Endothelial cell of umbilical vein (primary cell): Measurements from ENCODE around the gene C15orf40. TPM values are rescaled to one million over a fixed set of nuclear protein-coding genes. Genes with fewer than 3 reads are reported as not detected.

Source experiments
- BruUV-seq: library from RNA; stranded (reverse); fragments of 400-500 nt; replicated peaks from 2 replicates; lab custom pipeline; 2021; lab: Mats Ljungman, UMichigan
- CTCF ChIA-PET: fragments of 300-600, 350-600 bp; sonication (Branson Sonifier 250); formaldehyde crosslinking; loops from one replicate; lab custom pipeline; 2021; ENCODE audit warnings: antibody characterized with exemption, inconsistent platforms; lab: Charles Lee
- POLR2A ChIA-PET: fragments of 300-600, 350-600 bp; sonication (Branson Sonifier 250); formaldehyde crosslinking; loops from one replicate; lab custom pipeline; 2021; ENCODE audit warnings: antibody characterized with exemption, inconsistent platforms; lab: Charles Lee
- DNase-seq: peaks from one replicate; pipeline ENCODE4 v3.0.0-alpha.2; 2011; ENCODE audit warnings: low read depth, low spot score
- FAIRE-seq: peaks from 2 replicates; lab custom pipeline; 2011; peaks lifted over from hg19 to GRCh38; lab: Jason Lieb, UNC
- H2AFZ ChIP-seq: 2 replicates; pipeline ENCODE4 v1.6.0; 2012; ENCODE audit warnings: low read depth, low read length, control low read depth, inconsistent platforms
- H3K27ac ChIP-seq: 2 replicates; pipeline ENCODE4 v1.5.1; 2011; ENCODE audit warnings: low read depth, mild to moderate bottlenecking, control low read depth, low read length, moderate library complexity; ENCODE audit not compliant: insufficient read depth
- H3K27me3 ChIP-seq, 2 experiments: 2 replicates each; pipeline versions ENCODE4 v1.6.0 to v1.6.1; 2011; ENCODE audit warnings: low read length in 2 of 2, mixed read lengths in 1 of 2; ENCODE audit not compliant: control insufficient read depth in 2 of 2, insufficient read depth in 2 of 2
- H3K36me3 ChIP-seq, 2 experiments: 2 replicates in 1 of 2; 3 replicates in 1 of 2; pipeline ENCODE4 v1.5.1; 2011; ENCODE audit warnings: low read length in 2 of 2, mild to moderate bottlenecking in 1 of 2, moderate library complexity in 1 of 2; ENCODE audit not compliant: control insufficient read depth in 2 of 2, insufficient read depth in 2 of 2; ENCODE audit errors: extremely low read depth in 1 of 2
- H3K4me1 ChIP-seq: 3 replicates; pipeline ENCODE4 v1.5.1; 2011; ENCODE audit warnings: mild to moderate bottlenecking, low read length; ENCODE audit not compliant: control insufficient read depth, insufficient read depth; ENCODE audit errors: extremely low read depth
- H3K4me2 ChIP-seq: 2 replicates; pipeline ENCODE4 v1.6.1; 2011; ENCODE audit warnings: low read length, control low read depth, mixed read lengths; ENCODE audit not compliant: insufficient read depth
- H3K4me3 ChIP-seq, 3 experiments: fragments of 200-600 bp in 1 of 3; sonication (generic), shearing (Covaris generic) in 1 of 3; replicated peaks in 1 of 3; 2 replicates each; pipeline ENCODE4 v1.5.1; 2011 to 2016; ENCODE audit warnings: control low read depth in 3 of 3, low read length in 3 of 3, mild to moderate bottlenecking in 2 of 3, inconsistent platforms in 1 of 3, low read depth in 1 of 3, moderate library complexity in 1 of 3; ENCODE audit not compliant: insufficient read depth in 1 of 3
- H3K79me2 ChIP-seq: 2 replicates; pipeline ENCODE4 v1.6.0; 2012; ENCODE audit warnings: low read length, inconsistent platforms; ENCODE audit not compliant: control insufficient read depth, insufficient read depth
- H3K9ac ChIP-seq: replicated peaks from 2 replicates; pipeline ENCODE3; 2011; ENCODE audit warnings: low read length, control low read depth; ENCODE audit not compliant: insufficient read depth; ENCODE audit errors: extremely low read depth
- H3K9me1 ChIP-seq: replicated peaks from 3 replicates; pipeline ENCODE4 v1.6.0; 2011; ENCODE audit warnings: mild to moderate bottlenecking, low read length; ENCODE audit not compliant: control insufficient read depth, insufficient read depth; ENCODE audit errors: extremely low read depth
- H3K9me3 ChIP-seq: replicated peaks from 2 replicates; pipeline ENCODE4 v1.5.1; 2012; ENCODE audit warnings: low read length, inconsistent platforms; ENCODE audit not compliant: control insufficient read depth, insufficient read depth
- H4K20me1 ChIP-seq: replicated peaks from 2 replicates; pipeline ENCODE3; 2011; ENCODE audit warnings: mild to moderate bottlenecking, low read length; ENCODE audit not compliant: control insufficient read depth, insufficient read depth; ENCODE audit errors: extremely low read depth
- FOS ChIP-seq: IDR thresholded peaks from 2 replicates; pipeline ENCODE4 v1.6.1; 2011; ENCODE audit warnings: mild to moderate bottlenecking, low read length, moderate library complexity, borderline replicate concordance; ENCODE audit not compliant: insufficient read depth
- GATA2 ChIP-seq: IDR thresholded peaks from 2 replicates; pipeline ENCODE4 v1.7.0; 2011; ENCODE audit warnings: low read depth, mild to moderate bottlenecking, moderate library complexity, mixed read lengths, low read length; ENCODE audit not compliant: insufficient read length, insufficient read depth
- JUN ChIP-seq: IDR thresholded peaks from 2 replicates; pipeline ENCODE4 v1.6.1; 2011; ENCODE audit warnings: borderline replicate concordance, low read depth; ENCODE audit not compliant: insufficient read length, insufficient read depth
- MYC ChIP-seq: IDR thresholded peaks from one replicate; pipeline ENCODE4 v1.6.1; 2011; ENCODE audit warnings: mild to moderate bottlenecking, low read depth, low read length
- POLR2AphosphoS5 ChIP-seq: IDR thresholded peaks from 2 replicates; pipeline ENCODE4 v1.6.1; 2012; ENCODE audit warnings: low read depth, mild to moderate bottlenecking, control low read depth, low read length, moderate library complexity; ENCODE audit not compliant: insufficient read depth
- dilution Hi-C: fragments of 300-500 bp; cut with MboI; formaldehyde crosslinking; loops from one replicate; pipeline ENCODE4 v1.15.0; 2019; ENCODE audit warnings: low sequenced_read_pairs; ENCODE audit not compliant: extremely low pct_ligation_motif_present
- intact Hi-C: fragments of 100-400 bp; cut with micrococcal nuclease; formaldehyde crosslinking; loops from one replicate; pipeline ENCODE4 v1.10.0; 2022
- polyA plus RNA-seq, 4 experiments: library from polyadenylated mRNA; depleted of rRNA in 3 of 4; stranded (reverse) in 3 of 4; unstranded in 1 of 4; fragments of >200 nt; gene quantifications; 2 replicates each; pipeline versions ENCODE4 v1.2.1 to v1.2.3, GENCODE V29; 2011 to 2012; ENCODE audit warnings: missing spikeins in 1 of 4
- total RNA-seq: library from RNA; stranded (reverse); gene quantifications from 2 replicates; pipeline ENCODE4 v1.2.3, GENCODE V29; 2021
- TF ChIP-seq, protein P1 (sequence below): IDR thresholded peaks from 2 replicates; pipeline ENCODE4 v1.6.1; 2011; ENCODE audit not compliant: insufficient read depth, insufficient read length
- TF ChIP-seq, protein P2 (sequence below), 2 donors: IDR thresholded peaks; 1 replicate in 1 of 2; 2 replicates in 1 of 2; pipeline ENCODE4 v1.5.1; 2011; ENCODE audit warnings: low read length in 2 of 2, mild to moderate bottlenecking in 2 of 2, moderate library complexity in 2 of 2, control low read depth in 1 of 2, inconsistent platforms in 1 of 2, low read depth in 1 of 2; ENCODE audit not compliant: insufficient read depth in 1 of 2; ENCODE audit errors: extremely low read depth in 1 of 2

Gene C15orf40
- total and polyA plus RNA-seq, 2 donors (not counting 3 experiments of a cell fraction or from before 2014, with no cell fraction given), result 15.4 to 27.9 TPM

DNA sequence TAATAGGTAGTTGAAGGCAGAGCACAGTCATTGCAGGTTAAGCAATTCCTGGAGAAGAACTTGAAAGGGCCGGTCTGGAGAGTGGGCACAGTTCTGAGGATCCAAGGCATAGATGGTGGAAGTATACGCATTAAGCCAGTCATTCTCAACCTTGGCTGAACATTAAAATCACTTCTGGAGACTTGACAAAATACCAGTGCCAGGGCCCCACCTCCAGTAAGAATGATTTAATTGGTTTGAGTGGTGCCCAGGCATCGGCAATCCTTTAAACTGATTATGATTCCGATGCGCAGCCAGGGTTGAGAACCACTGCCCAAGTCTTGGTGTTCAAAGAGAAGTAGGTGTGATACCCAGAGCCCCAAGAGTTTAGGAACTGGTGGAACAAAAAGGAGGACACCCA lies 52.0 kb downstream of the C15orf40 start:
- H3K9ac ChIP-seq, result no peak overlapping the region
- H2AFZ ChIP-seq, result no peak overlapping the region
- no peaks in the 10 kb centered on the region for H3K9me3 ChIP-seq
- no TSS peak for BruUV-seq
- no peak overlapping the region for H3K4me3 ChIP-seq
- no peak for DNase-seq
- ChIA-PET CTCF (no interaction called here), POLR2A (no interaction called here)
- no peaks in the 10 kb centered on the region for H3K79me2 ChIP-seq
- no peak for FAIRE-seq
- no peak overlapping the region for H3K4me2 ChIP-seq
- no peak for TF ChIP-seq MYC
- TF ChIP-seq FOS, result no peak
- TF ChIP-seq, protein P1, sequence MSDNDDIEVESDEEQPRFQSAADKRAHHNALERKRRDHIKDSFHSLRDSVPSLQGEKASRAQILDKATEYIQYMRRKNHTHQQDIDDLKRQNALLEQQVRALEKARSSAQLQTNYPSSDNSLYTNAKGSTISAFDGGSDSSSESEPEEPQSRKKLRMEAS, result no peak
- TF ChIP-seq POLR2AphosphoS5, result no peak
- no peak for TF ChIP-seq GATA2
- no peaks in the 10 kb centered on the region for H3K9me1 ChIP-seq
- H3K36me3 ChIP-seq, result no peaks in the 10 kb centered on the region
- no peaks in the 10 kb centered on the region for H3K4me1 ChIP-seq
- H4K20me1 ChIP-seq, result no peaks in the 10 kb centered on the region
- H3K27me3 ChIP-seq, result peaks cover 0 to 1% of the 10 kb centered on the region in 2 experiments
- dilution Hi-C loops (no loop called here), intact Hi-C loops (loop anchor here (10.0 kb wide), 1 partner anchor 115 kb away; no protein-coding TSS in a partner anchor)
- no peak overlapping the region for H3K27ac ChIP-seq

DNA sequence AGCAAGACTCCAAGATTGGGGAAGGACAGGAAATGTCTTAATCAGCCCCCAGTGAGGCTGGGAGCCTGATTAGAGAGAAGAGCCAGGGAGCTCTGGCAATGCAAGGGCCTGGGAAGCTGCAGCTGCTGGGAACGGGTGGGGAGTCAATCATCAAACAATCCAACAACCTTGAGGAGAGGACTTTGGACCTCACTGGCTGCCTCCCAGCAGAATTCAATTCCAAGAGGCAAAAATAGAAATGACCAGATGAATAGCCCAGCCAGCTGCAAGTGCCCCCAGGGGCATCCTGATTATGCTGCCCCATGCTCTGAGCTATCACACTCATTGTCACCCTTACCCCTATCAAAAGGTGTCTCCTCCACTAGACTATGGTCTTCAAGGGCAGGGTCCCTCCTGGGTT lies 52.8 kb downstream of the C15orf40 start:
- no peaks in the 10 kb centered on the region for H3K9me3 ChIP-seq
- TF ChIP-seq MYC, result no peak
- no peak for TF ChIP-seq JUN
- TF ChIP-seq, protein P2, sequence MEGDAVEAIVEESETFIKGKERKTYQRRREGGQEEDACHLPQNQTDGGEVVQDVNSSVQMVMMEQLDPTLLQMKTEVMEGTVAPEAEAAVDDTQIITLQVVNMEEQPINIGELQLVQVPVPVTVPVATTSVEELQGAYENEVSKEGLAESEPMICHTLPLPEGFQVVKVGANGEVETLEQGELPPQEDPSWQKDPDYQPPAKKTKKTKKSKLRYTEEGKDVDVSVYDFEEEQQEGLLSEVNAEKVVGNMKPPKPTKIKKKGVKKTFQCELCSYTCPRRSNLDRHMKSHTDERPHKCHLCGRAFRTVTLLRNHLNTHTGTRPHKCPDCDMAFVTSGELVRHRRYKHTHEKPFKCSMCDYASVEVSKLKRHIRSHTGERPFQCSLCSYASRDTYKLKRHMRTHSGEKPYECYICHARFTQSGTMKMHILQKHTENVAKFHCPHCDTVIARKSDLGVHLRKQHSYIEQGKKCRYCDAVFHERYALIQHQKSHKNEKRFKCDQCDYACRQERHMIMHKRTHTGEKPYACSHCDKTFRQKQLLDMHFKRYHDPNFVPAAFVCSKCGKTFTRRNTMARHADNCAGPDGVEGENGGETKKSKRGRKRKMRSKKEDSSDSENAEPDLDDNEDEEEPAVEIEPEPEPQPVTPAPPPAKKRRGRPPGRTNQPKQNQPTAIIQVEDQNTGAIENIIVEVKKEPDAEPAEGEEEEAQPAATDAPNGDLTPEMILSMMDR (IDR thresholded peaks at IDR 0.05; ENCODE audit: extremely low read depth in 1 of 2, insufficient read depth in 1 of 2, low read depth in 1 of 2, low read length in 2 of 2), result no peak
- TF ChIP-seq, protein P1, result no peak
- TF ChIP-seq GATA2, result no peak
- H3K27ac ChIP-seq, result no peak overlapping the region
- ChIA-PET POLR2A (no interaction called here), CTCF (no interaction called here)
- H3K9ac ChIP-seq, result no peak overlapping the region
- dilution Hi-C loops (no loop called here), intact Hi-C loops (loop anchor here (10.0 kb wide), 1 partner anchor 114 kb away; no protein-coding TSS in a partner anchor)
- no peak overlapping the region for H3K4me2 ChIP-seq
- no peak overlapping the region for H3K4me3 ChIP-seq
- H3K36me3 ChIP-seq, result no peaks in the 10 kb centered on the region
- H4K20me1 ChIP-seq, result no peaks in the 10 kb centered on the region
- FAIRE-seq, result no peak
- no peak for DNase-seq
- H3K9me1 ChIP-seq, result no peaks in the 10 kb centered on the region
- no peak overlapping the region for H2AFZ ChIP-seq
- no peaks in the 10 kb centered on the region for H3K79me2 ChIP-seq
- no TSS peak for BruUV-seq
- peaks cover 0 to 1% of the 10 kb centered on the region in 2 experiments for H3K27me3 ChIP-seq
- no peaks in the 10 kb centered on the region for H3K4me1 ChIP-seq
